ENCODE measurements around the gene EIF3M.

Gene EIF3M

GRCh38 chr11:32613500-32614151, 30.0 kb downstream of the EIF3M start:
- no peaks in the 10 kb centered on the region for H4K20me1 ChIP-seq (ENCODE audit: insufficient read depth, low read length)
- H3K9me3 ChIP-seq (ENCODE audit: insufficient read depth, low read length, severe bottlenecking) = peaks cover 3% of the 10 kb centered on the region
- H3K27ac ChIP-seq (ENCODE audit: low read length) = no peak overlapping the region
- H3K9ac ChIP-seq (ENCODE audit: low read depth, low read length) = no peak overlapping the region
- H3K4me2 ChIP-seq (ENCODE audit: insufficient read depth, low read length) = no peak overlapping the region
- H2AFZ ChIP-seq (ENCODE audit: low read depth, low read length) = no peak overlapping the region
- TF ChIP-seq CTCF (IDR thresholded peaks at IDR 0.05; ENCODE audit: borderline replicate concordance, extremely low read depth, low read length, poor library complexity, severe bottlenecking) = no peak
- no peak for TF ChIP-seq EZH2 (IDR thresholded peaks at IDR 0.05; ENCODE audit: borderline replicate concordance, low read depth, low read length, severe bottlenecking)
- no peak overlapping the region for H3K4me3 ChIP-seq (ENCODE audit: low read depth in 1 of 2, low read length in 2 of 2)
- DNase-seq (no peak), ATAC-seq (ENCODE audit: insufficient read depth, low read depth) (no peak)
- no peaks in the 10 kb centered on the region for H3K27me3 ChIP-seq (ENCODE audit: insufficient read depth, low read length, poor library complexity)
- no peaks in the 10 kb centered on the region for H3K36me3 ChIP-seq (ENCODE audit: insufficient read depth, low read length)
- no peaks in the 10 kb centered on the region for H3K4me1 ChIP-seq (ENCODE audit: insufficient read depth, low read length)
- H3K79me2 ChIP-seq (ENCODE audit: insufficient read depth, low read length) = no peaks in the 10 kb centered on the region

- Histone ChIP-seq H2AFZ (ENCODE audit: low read depth, low read length) (no peak overlapping the region), H4K20me1 (ENCODE audit: insufficient read depth, low read length) (no peaks in the 10 kb centered on the region), H3K79me2 (ENCODE audit: insufficient read depth, low read length) (no peaks in the 10 kb centered on the region), H3K27me3 (ENCODE audit: insufficient read depth, low read length, poor library complexity) (no peaks in the 10 kb centered on the region), H3K4me1 (ENCODE audit: insufficient read depth, low read length) (no peaks in the 10 kb centered on the region), H3K4me3 (ENCODE audit: low read depth in 1 of 2, low read length in 2 of 2) (no peak overlapping the region), H3K27ac (ENCODE audit: low read length) (no peak overlapping the region), H3K9ac (ENCODE audit: low read depth, low read length) (no peak overlapping the region), H3K4me2 (ENCODE audit: insufficient read depth, low read length) (no peak overlapping the region), H3K36me3 (ENCODE audit: insufficient read depth, low read length) (no peaks in the 10 kb centered on the region), H3K9me3 (ENCODE audit: insufficient read depth, low read length, severe bottlenecking) (no peaks in the 10 kb centered on the region)
- TF ChIP-seq CTCF (IDR thresholded peaks at IDR 0.05; ENCODE audit: borderline replicate concordance, extremely low read depth, low read length, poor library complexity, severe bottlenecking) (peak; percentile 66), EZH2 (IDR thresholded peaks at IDR 0.05; ENCODE audit: borderline replicate concordance, low read depth, low read length, severe bottlenecking) (no peak)
- ATAC-seq (ENCODE audit: insufficient read depth, low read depth) = peak; percentile 66
- DNase-seq = no peak
Observed at GRCh38 chr11:32615422-32615821, 31.8 kb downstream of the EIF3M start.

- Histone ChIP-seq H2AFZ (ENCODE audit: low read depth, low read length) (no peak overlapping the region), H3K4me3 (ENCODE audit: low read depth in 1 of 2, low read length in 2 of 2) (no peak overlapping the region), H4K20me1 (ENCODE audit: insufficient read depth, low read length) (no peaks in the 10 kb centered on the region), H3K4me2 (ENCODE audit: insufficient read depth, low read length) (no peak overlapping the region), H3K36me3 (ENCODE audit: insufficient read depth, low read length) (no peaks in the 10 kb centered on the region), H3K27me3 (ENCODE audit: insufficient read depth, low read length, poor library complexity) (no peaks in the 10 kb centered on the region), H3K27ac (ENCODE audit: low read length) (no peak overlapping the region), H3K79me2 (ENCODE audit: insufficient read depth, low read length) (no peaks in the 10 kb centered on the region), H3K4me1 (ENCODE audit: insufficient read depth, low read length) (no peaks in the 10 kb centered on the region), H3K9ac (ENCODE audit: low read depth, low read length) (no peak overlapping the region), H3K9me3 (ENCODE audit: insufficient read depth, low read length, severe bottlenecking) (no peaks in the 10 kb centered on the region)
- TF ChIP-seq CTCF (IDR thresholded peaks at IDR 0.05; ENCODE audit: borderline replicate concordance, extremely low read depth, low read length, poor library complexity, severe bottlenecking) = no peak
- TF ChIP-seq EZH2 (IDR thresholded peaks at IDR 0.05; ENCODE audit: borderline replicate concordance, low read depth, low read length, severe bottlenecking) = no peak
- ATAC-seq (ENCODE audit: insufficient read depth, low read depth) (no peak), DNase-seq (no peak)
Observed at GRCh38 chr11:32616903-32617302, 33.3 kb downstream of the EIF3M start.
